CD4-positive, alpha-beta memory T cell (primary cell): ENCODE results near the gene BMP2K. TPM values are rescaled to one million over a fixed set of nuclear protein-coding genes. Genes with fewer than 3 reads are reported as not detected.

Experiments
- CTCF ChIA-PET: fragments of 350-600 bp; sonication (Branson Sonifier 250); formaldehyde crosslinking; loops from one replicate; lab custom pipeline; 2021; ENCODE audit warnings: inconsistent platforms; ENCODE audit not compliant: partially characterized antibody; lab: Charles Lee
- POLR2A ChIA-PET: fragments of 350-600 bp; sonication (Branson Sonifier 250); formaldehyde crosslinking; loops from one replicate; lab custom pipeline; 2021; ENCODE audit not compliant: partially characterized antibody; lab: Charles Lee
- DNase-seq, 5 donors: peaks; one replicate each; pipeline versions ENCODE4 v3.0.0 to v3.0.0-alpha.2; 2020 to 2022; ENCODE audit warnings: mixed read lengths in 1 of 5
- H3K27ac ChIP-seq: one replicate; pipeline ENCODE4 v1.7.0; 2013; ENCODE audit warnings: low read depth, low read length
- H3K27me3 ChIP-seq: 2 replicates; pipeline ENCODE4 v1.7.0; 2013; ENCODE audit warnings: mild to moderate bottlenecking, low read length, moderate library complexity; ENCODE audit not compliant: insufficient read depth
- H3K36me3 ChIP-seq: 2 replicates; pipeline ENCODE4 v1.7.0; 2013; ENCODE audit warnings: mild to moderate bottlenecking, low read length, moderate library complexity; ENCODE audit not compliant: insufficient read depth
- H3K4me1 ChIP-seq: 2 replicates; pipeline ENCODE4 v1.7.0; 2013; ENCODE audit warnings: mild to moderate bottlenecking, low read length, moderate library complexity; ENCODE audit not compliant: insufficient read depth
- H3K4me3 ChIP-seq, 2 donors: one replicate each; pipeline ENCODE4 v1.7.0; 2013; ENCODE audit warnings: low read length in 2 of 2, mild to moderate bottlenecking in 1 of 2
- H3K9me3 ChIP-seq, 2 donors: one replicate each; pipeline ENCODE4 v1.7.0; 2013; ENCODE audit warnings: low read length in 2 of 2, control low read depth in 1 of 2; ENCODE audit not compliant: control insufficient read depth in 1 of 2
- H3K27ac Mint-ChIP-seq, 7 donors: one replicate each; pipeline ENCODE4 v1.8.0; 2020 to 2021; ENCODE audit warnings: mixed read lengths in 7 of 7, mild to moderate bottlenecking in 6 of 7, inconsistent platforms in 3 of 7, moderate library complexity in 3 of 7
- H3K27me3 Mint-ChIP-seq, 2 donors: one replicate each; pipeline ENCODE4 v1.8.0; 2020 to 2021; ENCODE audit warnings: mixed read lengths in 2 of 2
- H3K36me3 Mint-ChIP-seq, 2 donors: one replicate each; pipeline ENCODE4 v1.8.0; 2020 to 2021; ENCODE audit warnings: mixed read lengths in 2 of 2, inconsistent platforms in 1 of 2, mild to moderate bottlenecking in 1 of 2
- H3K4me1 Mint-ChIP-seq, 4 donors: one replicate each; pipeline ENCODE4 v1.8.0; 2020 to 2021; ENCODE audit warnings: mixed read lengths in 4 of 4, mild to moderate bottlenecking in 1 of 4
- H3K4me3 Mint-ChIP-seq, 8 donors: one replicate each; pipeline ENCODE4 v1.8.0; 2020 to 2021; ENCODE audit warnings: mixed read lengths in 8 of 8, mild to moderate bottlenecking in 7 of 8, moderate library complexity in 6 of 8, inconsistent platforms in 3 of 8
- H3K9me3 Mint-ChIP-seq, 8 donors: one replicate each; pipeline ENCODE4 v1.8.0; 2020 to 2021; ENCODE audit warnings: mixed read lengths in 8 of 8, mild to moderate bottlenecking in 5 of 8, inconsistent platforms in 3 of 8, moderate library complexity in 1 of 8
- intact Hi-C: fragments of 100-400 bp; cut with micrococcal nuclease; formaldehyde crosslinking; loops from one replicate; pipeline ENCODE4 v1.15.1; 2023
- polyA plus RNA-seq, 2 donors: library from polyadenylated mRNA; unstranded; fragments of 300-500 nt; fragmentation: Illumina TruSeq; gene quantifications; one replicate each; pipeline ENCODE4 v1.2.3, GENCODE V29; 2021
- total RNA-seq, 2 experiments: library from RNA; stranded (reverse); gene quantifications; one replicate each; pipeline ENCODE4 v1.2.3, GENCODE V29; 2021

Gene BMP2K
- total and polyA plus RNA-seq, 4 experiments from 2014 or later: 1.8 to 9.9 (median 5.8) TPM

DNA sequence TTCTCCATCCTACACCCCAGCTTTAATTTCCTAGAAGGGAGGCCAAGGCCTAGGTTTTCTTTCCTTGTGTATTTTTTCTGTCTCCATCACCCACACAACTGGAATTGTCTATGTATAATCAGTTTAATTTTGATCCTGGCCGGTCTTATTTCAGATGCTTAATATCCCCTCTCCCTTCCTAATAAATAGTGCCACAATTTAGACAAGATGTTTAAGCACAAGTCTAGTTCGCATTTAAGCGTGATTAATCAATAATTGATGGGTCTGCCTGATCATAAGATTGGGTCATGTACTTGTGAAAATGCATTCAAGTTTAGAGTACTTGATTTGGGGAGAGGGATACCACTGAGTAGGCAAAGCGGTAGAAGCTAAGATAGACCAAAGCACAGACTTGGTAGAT, 2.4 kb downstream of the BMP2K start:
- ChIA-PET POLR2A (no interaction called here), CTCF (interaction anchor here (2.5 kb wide), 1 partner anchor 11 kb away, joined by 6 read pairs; no protein-coding TSS in a partner anchor)
- Histone ChIP-seq H3K4me3 (no peak overlapping the region), H3K27me3 (no peaks in the 10 kb centered on the region), H3K27ac (no peak overlapping the region), H3K9me3 (no peaks in the 10 kb centered on the region), H3K36me3 (no peaks in the 10 kb centered on the region), H3K4me1 (peaks cover 13% of the 10 kb centered on the region)
- Mint-ChIP-seq H3K27me3 (no peaks in the 10 kb centered on the region), H3K36me3 (peaks cover 0 to 11% of the 10 kb centered on the region in 2 donors), H3K4me1 (peaks cover 12 to 22% (median 15%) of the 10 kb centered on the region in 4 donors), H3K9me3 (no peaks in the 10 kb centered on the region), H3K4me3 (no peak overlapping the region), H3K27ac (no peak overlapping the region)
- intact Hi-C loops: loop anchor here (5.0 to 10.0 kb wide), 7 partner anchors 69 to 1704 kb away; partner anchors contain the start of genes CCNG2, CCNI and MRPL1
- no peak for DNase-seq

DNA sequence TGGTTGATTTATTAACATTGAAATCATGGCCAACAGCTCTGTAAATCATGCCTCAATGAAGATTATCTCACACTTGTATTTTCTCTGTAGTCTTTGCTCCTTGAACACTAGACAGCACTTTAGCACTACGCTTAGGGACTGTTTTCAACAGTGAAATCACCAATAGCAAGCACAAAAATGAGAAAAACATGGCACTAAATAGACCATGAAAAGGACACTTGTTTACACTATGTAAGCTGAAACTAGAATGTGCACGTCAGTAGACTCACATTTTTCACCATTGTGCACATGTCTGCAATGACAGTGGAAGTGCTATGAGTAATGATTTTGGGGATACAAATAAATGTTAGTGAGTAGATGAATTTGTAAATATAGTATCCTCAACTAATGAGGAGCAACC, 3.1 kb downstream of the BMP2K start:
- Histone ChIP-seq H3K27ac (no peak overlapping the region), H3K27me3 (no peaks in the 10 kb centered on the region), H3K4me1 (peaks cover 13% of the 10 kb centered on the region), H3K9me3 (no peaks in the 10 kb centered on the region), H3K4me3 (no peak overlapping the region), H3K36me3 (no peaks in the 10 kb centered on the region)
- H3K4me1 Mint-ChIP-seq: peaks cover 12 to 22% (median 15%) of the 10 kb centered on the region in 4 donors
- H3K4me3 Mint-ChIP-seq: no peak overlapping the region
- H3K9me3 Mint-ChIP-seq: no peaks in the 10 kb centered on the region
- POLR2A ChIA-PET: no interaction called here
- H3K27me3 Mint-ChIP-seq: no peaks in the 10 kb centered on the region
- intact Hi-C loops: loop anchor here (5.0 to 10.0 kb wide), 7 partner anchors 68 to 1704 kb away; partner anchors contain the start of genes CCNG2, CCNI and MRPL1
- H3K27ac Mint-ChIP-seq: no peak overlapping the region
- CTCF ChIA-PET: no interaction called here
- DNase-seq: no peak
- peaks cover 0 to 11% of the 10 kb centered on the region in 2 donors for H3K36me3 Mint-ChIP-seq

DNA sequence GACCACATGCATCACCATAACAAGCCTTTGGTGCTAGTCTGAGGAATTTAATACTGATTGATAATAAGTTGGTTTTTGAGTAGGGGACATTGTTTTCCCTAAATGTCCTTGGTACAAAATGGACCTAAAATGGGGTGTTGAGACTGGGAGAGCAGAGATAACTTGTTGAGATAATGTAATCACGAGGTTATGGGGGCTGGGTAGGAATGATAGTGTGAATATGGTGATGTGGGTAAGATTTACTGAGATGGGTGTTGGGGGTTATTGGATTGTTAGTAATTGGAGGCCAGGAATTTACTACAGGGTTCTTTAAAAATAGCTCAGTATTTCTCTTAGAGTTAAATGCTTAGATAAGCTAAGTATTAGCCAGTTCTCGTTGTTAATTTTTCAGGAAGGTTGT, 3.9 kb downstream of the BMP2K start:
- no peaks in the 10 kb centered on the region for H3K9me3 Mint-ChIP-seq
- intact Hi-C loops: no loop called here
- no peak overlapping the region for H3K27ac Mint-ChIP-seq
- no peaks in the 10 kb centered on the region for H3K27me3 Mint-ChIP-seq
- H3K4me3 Mint-ChIP-seq: no peak overlapping the region
- Histone ChIP-seq H3K36me3 (no peaks in the 10 kb centered on the region), H3K27me3 (no peaks in the 10 kb centered on the region), H3K4me1 (peaks cover 11% of the 10 kb centered on the region), H3K27ac (no peak overlapping the region), H3K4me3 (no peak overlapping the region), H3K9me3 (no peaks in the 10 kb centered on the region)
- H3K36me3 Mint-ChIP-seq: peaks cover 0 to 11% of the 10 kb centered on the region in 2 donors
- peaks cover 10 to 17% (median 13%) of the 10 kb centered on the region in 4 donors for H3K4me1 Mint-ChIP-seq
- DNase-seq: no peak
- ChIA-PET POLR2A (no interaction called here), CTCF (no interaction called here)

GRCh38 chr4:78781139-78781538, 5.0 kb downstream of the BMP2K start:
- H3K4me1 Mint-ChIP-seq: peaks cover 8 to 12% (median 10%) of the 10 kb centered on the region in 4 donors
- Histone ChIP-seq H3K27me3 (no peaks in the 10 kb centered on the region), H3K4me3 (no peak overlapping the region), H3K9me3 (no peaks in the 10 kb centered on the region), H3K4me1 (peaks cover 9% of the 10 kb centered on the region), H3K27ac (no peak overlapping the region), H3K36me3 (no peaks in the 10 kb centered on the region)
- CTCF ChIA-PET: no interaction called here
- H3K27ac Mint-ChIP-seq: no peak overlapping the region
- DNase-seq: no peak
- H3K27me3 Mint-ChIP-seq: no peaks in the 10 kb centered on the region
- POLR2A ChIA-PET: no interaction called here
- H3K4me3 Mint-ChIP-seq: no peak overlapping the region
- no peaks in the 10 kb centered on the region for H3K9me3 Mint-ChIP-seq
- intact Hi-C loops: no loop called here
- peaks cover 0 to 6% of the 10 kb centered on the region in 2 donors for H3K36me3 Mint-ChIP-seq

DNA sequence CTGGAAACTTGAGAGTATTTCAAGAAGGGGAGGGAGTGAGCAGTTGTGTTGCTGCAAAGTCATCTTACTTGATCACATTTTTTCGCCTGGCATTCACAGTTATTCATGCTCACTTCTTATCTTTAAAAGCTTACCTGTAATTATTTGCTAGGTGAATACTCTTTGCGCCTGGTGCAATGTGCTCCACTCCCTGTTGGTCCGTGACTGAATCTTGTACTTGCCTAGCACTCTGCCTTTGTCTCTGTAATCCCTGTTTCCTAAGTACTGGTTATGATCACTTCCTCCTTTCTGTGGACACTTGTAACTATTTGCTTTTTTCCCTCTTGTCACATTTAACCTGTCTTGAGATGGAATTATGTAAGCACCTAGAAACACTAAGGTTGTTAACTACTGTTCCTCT, 5.8 kb downstream of the BMP2K start:
- Mint-ChIP-seq H3K36me3 (peaks cover 0 to 3% of the 10 kb centered on the region in 2 donors), H3K27ac (no peak overlapping the region), H3K27me3 (no peaks in the 10 kb centered on the region), H3K9me3 (no peaks in the 10 kb centered on the region), H3K4me3 (no peak overlapping the region), H3K4me1 (peaks cover 6 to 10% (median 8%) of the 10 kb centered on the region in 4 donors)
- H3K36me3 ChIP-seq: no peaks in the 10 kb centered on the region
- CTCF ChIA-PET: interaction anchor here (1.2 kb wide), 1 partner anchor 137 kb away, joined by 3 read pairs; no protein-coding TSS in a partner anchor
- DNase-seq: no peak
- POLR2A ChIA-PET: no interaction called here
- no peak overlapping the region for H3K27ac ChIP-seq
- no peaks in the 10 kb centered on the region for H3K9me3 ChIP-seq
- peaks cover 7% of the 10 kb centered on the region for H3K4me1 ChIP-seq
- H3K27me3 ChIP-seq: no peaks in the 10 kb centered on the region
- no peak overlapping the region for H3K4me3 ChIP-seq
- intact Hi-C loops: no loop called here

DNA sequence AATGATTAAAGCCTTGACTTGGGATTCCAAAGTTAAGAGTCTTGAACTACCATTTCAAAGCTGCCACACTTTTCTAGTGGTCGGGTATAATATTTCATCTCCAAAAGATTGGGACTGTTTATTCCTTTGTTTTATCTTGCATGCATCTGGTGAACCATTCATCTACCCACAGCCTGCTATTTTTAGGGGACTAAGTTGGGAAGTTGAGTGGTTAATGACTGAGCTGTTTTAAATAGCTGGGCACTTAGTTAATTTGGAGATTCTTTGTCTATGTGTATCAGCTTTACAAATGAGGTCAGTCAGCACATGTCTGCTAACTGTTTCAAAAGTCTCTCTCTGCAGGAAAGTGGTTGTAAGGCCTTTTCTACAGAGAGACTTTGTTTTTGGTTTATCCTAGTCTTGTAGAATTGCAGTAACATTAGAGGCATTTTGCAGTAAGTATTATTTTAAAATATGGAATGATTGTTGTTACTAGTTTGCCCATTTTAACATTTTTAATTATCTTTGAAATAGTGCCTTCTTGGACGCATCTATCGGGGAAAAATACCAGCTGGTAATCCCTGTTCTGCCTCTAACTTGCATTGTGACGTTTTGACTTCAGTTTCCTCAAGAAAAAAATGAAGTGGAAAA, 8.2 kb downstream of the BMP2K start:
- Histone ChIP-seq H3K27ac (no peak overlapping the region), H3K9me3 (no peaks in the 10 kb centered on the region), H3K36me3 (no peaks in the 10 kb centered on the region), H3K4me3 (no peak overlapping the region), H3K27me3 (no peaks in the 10 kb centered on the region), H3K4me1 (no peaks in the 10 kb centered on the region)
- Mint-ChIP-seq H3K9me3 (no peaks in the 10 kb centered on the region), H3K27me3 (no peaks in the 10 kb centered on the region), H3K4me3 (no peak overlapping the region), H3K27ac (no peak overlapping the region), H3K4me1 (no peaks in the 10 kb centered on the region), H3K36me3 (no peaks in the 10 kb centered on the region)
- ChIA-PET CTCF (no interaction called here), POLR2A (no interaction called here)
- DNase-seq: no peak
- intact Hi-C loops: no loop called here

DNA sequence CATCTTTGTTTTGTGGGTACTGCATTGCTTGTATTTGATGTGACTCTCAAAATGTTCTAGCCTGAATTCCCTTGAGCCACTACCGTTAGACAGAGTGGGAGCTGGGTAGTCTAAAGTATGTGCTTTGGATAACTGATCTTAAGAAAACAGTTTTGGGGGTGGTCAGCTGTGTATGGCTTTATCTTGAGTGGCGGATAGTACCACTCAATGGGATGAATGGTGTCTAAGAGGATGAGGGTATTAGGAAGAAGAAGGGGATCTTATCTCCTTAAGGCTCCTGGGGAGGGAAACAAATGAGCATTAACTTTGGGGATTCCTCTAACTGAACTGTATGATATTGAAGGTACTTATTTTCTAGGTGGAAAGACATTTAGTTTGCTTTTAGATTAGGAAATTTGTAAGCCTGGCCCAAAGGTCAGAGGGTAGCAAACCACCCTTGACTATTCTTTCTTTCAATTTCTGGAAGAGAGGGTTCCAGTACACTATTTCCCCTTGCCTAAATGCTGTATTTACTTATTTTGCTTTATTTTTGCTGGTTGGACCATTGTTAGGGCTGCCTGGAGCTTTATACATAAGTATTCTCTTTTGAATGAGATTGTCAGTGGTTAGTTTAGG, 11.3 kb downstream of the BMP2K start:
- Mint-ChIP-seq H3K36me3 (no peaks in the 10 kb centered on the region), H3K4me1 (no peaks in the 10 kb centered on the region), H3K9me3 (no peaks in the 10 kb centered on the region), H3K27me3 (no peaks in the 10 kb centered on the region), H3K4me3 (no peak overlapping the region), H3K27ac (no peak overlapping the region)
- intact Hi-C loops: no loop called here
- Histone ChIP-seq H3K27ac (no peak overlapping the region), H3K36me3 (no peaks in the 10 kb centered on the region), H3K4me3 (no peak overlapping the region), H3K27me3 (no peaks in the 10 kb centered on the region), H3K4me1 (no peaks in the 10 kb centered on the region), H3K9me3 (no peaks in the 10 kb centered on the region)
- POLR2A ChIA-PET: no interaction called here
- no peak for DNase-seq
- CTCF ChIA-PET: no interaction called here
